Medulla oblongata (tissue), 1 donor: ENCODE data around the gene C1orf21.

ENCODE experiments used
- DNase-seq: peaks from one replicate; pipeline ENCODE4 v3.0.0-alpha.2; 2015; ENCODE audit errors: extremely low spot score

The C1orf21 gene

DNA sequence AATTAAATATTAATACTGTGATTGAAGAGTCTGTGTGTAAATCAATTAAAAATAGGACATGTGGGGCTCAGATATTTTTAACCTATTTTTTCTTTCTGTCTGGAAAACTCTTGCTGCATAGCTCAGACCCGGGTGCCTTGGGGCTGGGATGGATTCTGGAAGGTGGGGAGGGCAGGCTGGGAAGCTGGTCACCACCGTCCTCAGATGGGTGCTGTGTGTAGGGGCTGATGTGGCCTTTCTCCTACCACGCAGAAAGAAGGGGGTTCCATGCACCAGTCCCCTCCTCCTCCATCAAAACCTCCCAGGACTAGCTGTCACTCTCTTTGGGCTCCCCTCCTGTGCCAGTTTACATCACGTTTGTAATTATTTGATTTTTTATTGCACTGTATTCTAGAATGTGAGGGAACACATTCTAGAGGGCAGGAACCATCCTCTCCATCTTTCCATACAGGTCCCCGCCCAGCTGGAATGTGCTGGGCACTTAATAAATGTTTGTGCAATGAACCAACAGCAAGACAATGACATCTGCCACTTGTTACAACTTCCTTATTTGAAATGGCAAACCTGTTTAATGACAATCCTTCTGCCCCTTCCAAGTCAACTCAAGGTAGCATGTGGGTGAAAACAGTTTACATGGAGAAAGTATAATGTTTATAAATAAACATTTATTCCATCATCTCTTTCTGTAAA lies 263.5 kb downstream of the C1orf21 start:
- no peak for DNase-seq

DNA sequence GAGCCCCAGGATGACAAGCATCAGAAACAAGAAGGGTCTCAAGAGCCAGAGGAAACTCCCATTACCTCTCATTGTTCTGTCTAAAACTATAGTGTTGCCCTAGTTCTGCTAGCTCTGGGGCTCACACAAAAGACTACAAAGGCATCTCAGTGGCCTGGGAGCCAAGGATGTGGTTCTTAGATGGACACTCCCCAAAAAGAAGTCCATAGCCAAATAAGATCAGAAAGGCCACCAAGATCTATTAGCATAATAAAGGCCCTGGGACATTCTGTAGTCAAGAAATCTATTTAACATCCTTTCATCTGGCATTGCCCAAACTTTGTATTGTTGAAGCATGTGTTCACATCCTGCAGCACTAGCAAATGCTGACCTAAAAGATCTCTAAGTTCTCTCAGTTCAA lies 268.4 kb downstream of the C1orf21 start:
- no peak for DNase-seq

DNA sequence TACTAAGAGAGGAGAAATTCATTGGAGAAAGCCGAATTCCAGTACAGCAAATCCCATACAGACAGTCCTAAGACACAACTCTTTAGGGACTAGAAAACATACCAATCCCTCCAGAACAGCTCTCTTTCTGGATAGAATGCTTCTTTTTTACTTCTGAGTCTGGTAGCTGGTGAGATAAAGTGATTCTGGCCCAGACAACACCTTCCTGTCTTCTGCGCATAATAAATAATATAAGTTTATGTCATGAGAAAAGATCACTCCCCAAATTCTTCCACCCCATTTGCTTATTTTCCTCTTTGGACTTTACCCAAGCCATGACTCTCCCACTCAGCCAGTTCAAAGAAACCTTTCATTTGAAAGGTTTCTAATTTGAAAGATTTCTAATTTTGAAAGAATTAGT lies 269.4 kb downstream of the C1orf21 start:
- DNase-seq = no peak

DNA sequence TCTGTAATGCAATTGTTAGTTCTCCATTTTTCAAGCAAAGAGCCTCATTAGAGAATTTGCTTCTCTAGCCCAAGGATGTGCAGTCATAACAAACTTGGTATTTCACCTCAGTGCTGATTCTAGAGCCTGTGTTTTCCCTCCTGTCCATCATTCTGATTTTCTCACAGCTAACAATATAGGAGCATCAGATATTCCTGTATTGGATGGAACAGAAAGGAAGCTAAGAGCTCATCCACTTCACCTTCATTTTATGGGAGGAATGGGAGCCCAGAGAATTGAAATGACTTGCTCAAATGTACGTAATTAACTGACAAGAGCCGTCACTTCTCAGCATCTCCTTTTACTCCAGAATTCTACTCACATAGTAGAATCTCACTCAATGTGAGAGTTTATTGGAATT lies 271.2 kb downstream of the C1orf21 start:
- no peak for DNase-seq

DNA sequence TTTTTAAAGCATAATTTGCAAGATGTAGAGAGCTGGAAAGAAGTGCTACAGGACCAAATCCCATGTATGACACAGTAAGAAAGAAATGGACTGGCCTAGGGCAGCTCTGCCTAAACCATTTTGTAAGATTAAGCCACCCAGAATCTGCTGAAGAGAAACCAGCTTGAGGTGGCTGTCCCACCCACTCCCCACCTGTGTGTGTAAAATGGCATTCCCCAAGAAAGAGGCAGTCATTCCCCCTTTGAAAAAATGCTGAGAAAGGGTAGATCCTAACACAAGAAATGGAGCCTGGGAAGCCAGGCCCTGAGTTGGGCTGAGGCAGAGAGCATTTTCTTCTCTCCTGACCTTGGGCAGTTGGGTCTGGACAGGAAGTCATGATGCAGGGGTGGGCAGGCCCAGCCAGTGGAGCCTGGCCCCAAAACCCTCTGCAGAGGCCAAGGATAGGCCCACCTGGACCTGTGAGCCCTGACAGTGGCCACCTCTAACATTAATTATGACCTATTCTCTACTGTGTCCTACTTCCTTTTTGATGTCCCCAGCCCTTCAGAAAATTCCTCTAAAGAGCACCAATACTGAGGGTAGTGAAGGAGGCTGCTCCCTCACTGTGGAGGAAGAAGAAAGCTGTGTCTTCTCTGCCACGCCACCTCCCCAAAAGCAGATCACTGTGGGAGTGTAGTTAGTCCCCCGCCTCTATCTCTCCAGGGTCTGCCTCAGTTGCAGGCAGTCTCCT lies 273.8 kb downstream of the C1orf21 start:
- DNase-seq = no peak

DNA sequence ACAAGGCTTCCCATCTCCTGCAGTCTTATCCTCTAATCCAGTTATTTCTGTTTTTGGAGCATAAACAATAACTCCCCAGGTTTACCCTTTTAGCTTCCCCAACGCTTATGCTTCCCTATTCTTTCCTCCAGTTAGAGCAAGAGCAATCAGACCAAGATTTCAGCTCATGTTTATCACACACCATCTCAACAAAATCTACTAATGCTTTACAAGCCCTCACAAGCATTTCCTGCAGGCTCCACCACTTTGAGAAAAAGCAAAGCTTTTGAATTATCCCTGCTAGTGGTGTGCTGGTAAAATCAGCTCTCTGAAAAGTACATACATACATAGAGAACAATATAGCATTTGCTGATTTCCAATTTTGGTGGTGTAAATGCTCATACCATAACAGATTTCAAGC lies 275.0 kb downstream of the C1orf21 start:
- no peak for DNase-seq

DNA sequence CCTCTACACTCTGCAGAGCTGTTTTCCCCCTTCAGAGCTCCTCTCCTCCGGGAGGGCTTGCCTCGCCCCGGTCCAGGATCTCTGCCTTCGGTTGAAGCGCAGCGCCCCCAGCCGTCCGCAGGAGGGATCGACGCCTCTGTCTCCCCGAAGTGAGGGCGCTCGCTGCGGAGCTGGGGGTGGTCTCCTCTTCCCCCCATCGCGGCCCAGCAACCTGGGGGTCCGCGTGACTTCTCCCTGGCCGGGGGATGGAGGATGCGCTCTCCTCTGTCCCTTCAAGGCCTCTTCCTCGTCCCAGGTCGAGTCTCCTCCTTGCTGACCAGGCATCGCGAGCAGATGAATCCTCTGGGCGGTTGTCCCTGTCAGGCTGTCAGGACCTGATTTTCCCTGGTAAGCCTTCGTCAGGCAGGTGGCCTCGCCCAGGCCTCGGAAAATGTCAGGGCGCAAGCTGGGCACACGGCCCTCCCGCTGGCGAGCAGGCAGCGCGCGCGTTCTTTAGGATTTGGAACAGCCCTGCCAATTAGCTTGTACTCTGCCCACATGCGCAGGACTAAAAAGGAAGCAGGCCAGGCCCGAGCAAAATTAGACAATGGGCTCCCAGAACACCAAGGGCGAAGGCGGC lies 277.3 kb downstream of the C1orf21 start:
- DNase-seq = peak; percentile 83

DNA sequence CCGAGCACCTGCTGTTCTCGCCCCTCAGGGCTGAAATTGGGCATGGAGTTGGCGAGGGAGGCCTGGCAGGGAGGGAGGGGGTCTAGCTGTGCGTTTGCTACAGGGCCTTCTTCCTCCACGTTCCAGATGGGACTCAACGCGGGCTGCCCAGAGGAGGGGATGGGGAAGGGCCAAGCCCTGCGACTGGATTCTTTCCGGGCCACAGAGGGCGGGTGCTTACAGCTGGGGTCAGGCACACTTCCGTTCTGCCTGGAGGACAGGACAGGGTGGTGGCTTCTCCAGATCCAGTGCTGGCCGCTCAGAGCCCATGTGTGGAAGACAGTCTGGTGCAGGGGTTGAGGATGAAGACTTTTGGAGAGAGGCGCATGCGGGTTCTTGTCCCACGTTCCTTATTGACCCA lies 277.8 kb downstream of the C1orf21 start:
- DNase-seq = no peak

DNA sequence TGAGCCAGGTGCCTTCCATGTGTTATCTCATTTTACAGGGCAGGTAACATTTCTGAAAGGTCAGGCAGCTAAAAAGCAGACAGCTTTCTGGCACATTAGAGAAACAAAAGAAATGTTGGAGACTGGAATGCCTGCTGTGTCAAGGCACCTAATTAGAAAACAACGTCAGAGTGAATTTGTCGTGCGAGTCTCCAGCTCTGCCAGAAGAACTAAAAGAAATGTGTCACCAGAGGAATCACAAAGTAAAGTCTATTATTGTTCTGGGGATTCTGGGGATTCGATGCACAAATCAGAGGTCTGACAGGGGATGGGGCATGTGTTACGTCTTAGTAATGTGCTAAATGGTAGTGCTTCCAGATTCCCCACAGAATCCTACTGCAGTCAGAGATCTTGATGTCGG lies 278.5 kb downstream of the C1orf21 start:
- DNase-seq = no peak

DNA sequence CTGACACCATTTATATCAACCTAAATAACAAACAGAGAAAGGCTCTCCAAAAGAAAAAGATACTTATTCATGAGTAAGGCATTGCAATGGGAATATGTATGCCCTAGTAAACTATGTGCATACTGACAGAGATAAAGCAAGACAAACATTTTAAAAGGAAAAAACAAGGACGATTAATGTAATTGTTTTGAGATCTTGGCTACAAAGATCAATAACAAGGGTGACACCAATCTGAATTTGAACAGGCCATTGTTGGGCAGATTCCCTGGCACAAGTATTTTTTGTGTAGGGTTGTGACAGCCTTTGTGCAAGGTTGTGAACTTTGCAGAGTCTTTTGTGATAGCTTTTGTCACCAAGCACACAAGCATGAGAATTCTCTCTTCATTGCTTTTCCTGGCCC lies 282.6 kb downstream of the C1orf21 start:
- DNase-seq = no peak

DNA sequence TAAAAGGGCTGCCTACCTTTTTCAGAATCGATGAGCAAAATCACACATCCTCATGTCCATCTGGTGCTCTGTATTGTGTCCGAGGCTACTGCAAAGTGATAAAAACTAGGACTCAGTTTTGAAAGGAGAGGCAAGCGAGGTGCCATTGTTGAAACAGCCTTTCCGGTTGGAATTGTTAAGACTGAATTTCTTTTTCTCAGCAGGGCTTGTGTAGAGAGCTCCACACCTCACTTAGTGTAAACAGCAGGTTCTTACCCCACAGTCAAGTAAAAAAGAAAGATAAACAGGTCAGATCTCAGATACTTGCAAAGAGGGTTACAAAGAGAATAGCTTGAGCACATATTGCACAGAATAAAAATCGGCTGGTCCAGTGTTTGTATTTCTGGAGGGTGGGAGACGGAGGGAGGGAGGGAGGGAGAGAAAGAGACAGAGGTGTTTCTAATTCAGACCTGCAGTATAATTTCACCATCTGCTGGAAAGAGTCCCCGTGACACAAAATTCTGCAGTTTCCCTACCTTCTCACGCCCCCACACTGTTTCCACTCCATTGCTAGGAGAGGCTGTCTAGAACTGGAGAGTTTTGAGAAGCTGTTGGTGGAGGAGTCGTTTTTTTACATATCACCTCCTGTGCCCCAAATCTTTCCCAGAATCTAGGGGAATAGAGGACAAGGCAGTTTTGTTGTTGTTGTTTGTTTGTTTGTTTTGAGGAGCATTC lies 285.3 kb downstream of the C1orf21 start:
- DNase-seq = no peak

DNA sequence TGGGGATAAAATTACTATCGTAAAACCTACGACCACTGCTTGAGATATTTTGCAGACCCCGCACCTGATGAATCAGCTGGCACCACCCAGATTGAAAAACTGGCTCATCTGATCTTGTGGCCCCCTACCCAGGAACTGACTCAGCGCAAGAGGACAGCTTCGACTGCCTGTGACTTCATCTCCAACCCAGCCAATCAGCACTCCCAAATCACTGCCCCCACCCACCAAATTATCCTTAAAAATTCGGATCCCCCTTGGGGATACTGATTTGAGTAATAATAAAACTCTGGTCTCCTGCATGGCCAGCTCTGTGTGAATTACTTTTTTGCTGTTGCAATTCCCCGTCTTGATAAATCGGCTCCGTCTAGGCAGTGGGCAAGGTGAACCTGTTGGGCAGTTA lies 286.5 kb downstream of the C1orf21 start:
- no peak for DNase-seq

DNA sequence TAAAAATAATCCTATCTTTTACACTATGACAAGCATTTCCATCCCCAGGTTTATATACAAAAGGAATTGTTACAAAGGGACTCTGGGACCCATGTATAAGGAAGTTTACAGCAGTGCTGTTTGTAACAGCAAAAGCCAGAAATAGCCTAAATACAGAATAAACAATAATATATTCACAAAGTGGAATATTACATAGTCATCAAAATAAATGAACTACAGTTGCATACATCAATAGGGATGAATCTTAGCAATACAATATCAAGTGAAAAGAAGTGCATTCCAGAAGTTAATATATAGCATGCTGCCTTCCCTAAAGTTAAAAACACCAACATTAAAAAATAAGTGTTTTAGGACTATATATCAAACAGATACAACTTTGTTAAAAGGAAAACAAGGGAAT lies 290.5 kb downstream of the C1orf21 start:
- DNase-seq = no peak
